GM12801 (cell line): Measurements from ENCODE around the gene EME1.

ENCODE experiments used
- CTCF ChIP-seq: IDR thresholded peaks from one replicate; pipeline ENCODE4 v1.5.1; 2011; ENCODE audit warnings: control low read depth; ENCODE audit not compliant: insufficient read length; ENCODE audit errors: extremely low read depth

The EME1 gene

GRCh38 chr17:50356892-50357510 is 16.0 kb upstream of the EME1 start:
- no peak for TF ChIP-seq CTCF

GRCh38 chr17:50358177-50358576 is 14.9 kb upstream of the EME1 start:
- no peak for TF ChIP-seq CTCF

- TF ChIP-seq CTCF: no peak
Observed at GRCh38 chr17:50359005-50359699, 13.9 kb upstream of the EME1 start.

- no peak for TF ChIP-seq CTCF
Observed at GRCh38 chr17:50359998-50360461, 13.0 kb upstream of the EME1 start.

GRCh38 chr17:50360486-50361115 is 12.4 kb upstream of the EME1 start:
- TF ChIP-seq CTCF: no peak

- no peak for TF ChIP-seq CTCF
Observed at GRCh38 chr17:50361561-50362480, 11.2 kb upstream of the EME1 start.

GRCh38 chr17:50362661-50363060 is 10.4 kb upstream of the EME1 start:
- TF ChIP-seq CTCF: no peak
